Hepatocyte (in vitro differentiated cells): Measurements from ENCODE around the gene SAMD13. TPM values are rescaled to one million over a fixed set of nuclear protein-coding genes. Genes with fewer than 3 reads are reported as not detected.
A peak's percentile ranks its signal among the peaks of the same experiment; 100 is the strongest.

ENCODE experiments used
- DNase-seq: peaks from one replicate; pipeline ENCODE4 v3.0.0-alpha.2; 2016; ENCODE audit warnings: low spot score
- H2AFZ ChIP-seq: fragments of 200-600 bp; sonication (generic); 2 replicates; pipeline ENCODE4 v1.6.0; 2016; ENCODE audit warnings: antibody characterized with exemption, mild to moderate bottlenecking
- H3K27ac ChIP-seq: fragments of 200-600 bp; sonication (generic); 2 replicates; pipeline ENCODE4 v1.5.1; 2016; ENCODE audit warnings: mild to moderate bottlenecking
- H3K27me3 ChIP-seq: fragments of 200-600 bp; sonication (generic); 2 replicates; pipeline ENCODE4 v1.6.1; 2016
- H3K36me3 ChIP-seq: fragments of 200-600 bp; sonication (generic); replicated peaks from 2 replicates; pipeline ENCODE4 v1.5.1; 2016; ENCODE audit warnings: low read depth; ENCODE audit not compliant: insufficient read depth
- H3K4me1 ChIP-seq: fragments of 200-600 bp; sonication (generic); 2 replicates; pipeline ENCODE4 v1.5.1; 2016; ENCODE audit warnings: mild to moderate bottlenecking, moderate library complexity; ENCODE audit not compliant: insufficient read depth
- H3K4me2 ChIP-seq: fragments of 200-600 bp; sonication (generic); 2 replicates; pipeline ENCODE4 v1.6.0; 2016
- H3K4me3 ChIP-seq: fragments of 200-600 bp; sonication (generic); 2 replicates; pipeline ENCODE4 v1.5.1; 2016; ENCODE audit warnings: mild to moderate bottlenecking
- H3K79me2 ChIP-seq: fragments of 200-600 bp; sonication (generic); 2 replicates; pipeline ENCODE4 v1.6.0; 2017; ENCODE audit warnings: mild to moderate bottlenecking
- H3K9me2 ChIP-seq: fragments of 200-600 bp; sonication (generic); replicated peaks from 2 replicates; pipeline ENCODE4 v1.6.0; 2017; ENCODE audit warnings: mild to moderate bottlenecking; ENCODE audit not compliant: insufficient read depth
- H3K9me3 ChIP-seq: fragments of 200-600 bp; sonication (generic); 2 replicates; pipeline ENCODE4 v1.5.1; 2016; ENCODE audit warnings: low read depth, mild to moderate bottlenecking
- H4K20me1 ChIP-seq: fragments of 200-600 bp; sonication (generic); 2 replicates; pipeline ENCODE4 v1.6.0; 2016; ENCODE audit warnings: mild to moderate bottlenecking; ENCODE audit not compliant: insufficient read depth, poor library complexity, severe bottlenecking
- CTCF ChIP-seq: fragments of 200-600 bp; sonication (generic); IDR thresholded peaks from 2 replicates; pipeline ENCODE4 v1.5.1; 2016; ENCODE audit warnings: antibody characterized with exemption, mild to moderate bottlenecking; ENCODE audit not compliant: poor library complexity
- EZH2 ChIP-seq: fragments of 200-600 bp; sonication (generic); IDR thresholded peaks from 2 replicates; pipeline ENCODE4 v1.6.1; 2016; ENCODE audit warnings: antibody characterized with exemption, mild to moderate bottlenecking, borderline replicate concordance
- EZH2phosphoT487 ChIP-seq: fragments of 200-600 bp; sonication (generic); IDR thresholded peaks from one replicate; pipeline ENCODE4 v1.6.1; 2018; ENCODE audit warnings: antibody characterized with exemption, mild to moderate bottlenecking, low read depth, moderate library complexity; ENCODE audit not compliant: unreplicated experiment, severe bottlenecking
- WGBS: methylation state at CpG from one replicate; pipeline ENCODE4 v1.1.6; 2016; ENCODE audit warnings: low lambda C conversion rate; ENCODE audit errors: missing lambda C conversion rate; 5-methylcytosine and 5-hydroxymethylcytosine counted together
- polyA plus RNA-seq: library from polyadenylated mRNA; unstranded; fragments of >200 nt; fragmentation: Nextera tagmentation; extraction: Ambion mirVana; gene quantifications from 2 replicates; pipeline ENCODE4 v1.2.1, GENCODE V29; 2016
- total RNA-seq: library from RNA; depleted of rRNA; stranded (reverse); fragments of >200 nt; gene quantifications from 2 replicates; pipeline ENCODE4 v1.2.3, GENCODE V29; 2014

The SAMD13 gene
- total and polyA plus RNA-seq, 2 experiments from 2014 or later = 0.88 to 2.4 TPM

- no peaks in the 10 kb centered on the region for H3K9me2 ChIP-seq
- no peaks in the 10 kb centered on the region for H3K36me3 ChIP-seq
- H3K27ac ChIP-seq = no peak overlapping the region
- H2AFZ ChIP-seq = no peak overlapping the region
- H4K20me1 ChIP-seq = no peaks in the 10 kb centered on the region
- DNase-seq = no peak
- TF ChIP-seq CTCF = no peak
- no peaks in the 10 kb centered on the region for H3K27me3 ChIP-seq
- WGBS = 94% methylated on average over 1 of the region's 1 CpG
- no peaks in the 10 kb centered on the region for H3K9me3 ChIP-seq
- no peak overlapping the region for H3K4me2 ChIP-seq
- H3K79me2 ChIP-seq = no peaks in the 10 kb centered on the region
- no peaks in the 10 kb centered on the region for H3K4me1 ChIP-seq
- H3K4me3 ChIP-seq = no peak overlapping the region
Measured at GRCh38 chr1:84344286-84344685, 42.8 kb downstream of the SAMD13 start.

- no peak overlapping the region for H3K4me3 ChIP-seq
- H3K36me3 ChIP-seq = no peaks in the 10 kb centered on the region
- no peak for TF ChIP-seq CTCF
- no peak for TF ChIP-seq EZH2
- TF ChIP-seq EZH2phosphoT487 = no peak
- no peaks in the 10 kb centered on the region for H3K27me3 ChIP-seq
- no peaks in the 10 kb centered on the region for H3K9me2 ChIP-seq
- no peak overlapping the region for H3K27ac ChIP-seq
- no peak overlapping the region for H3K4me2 ChIP-seq
- no peak overlapping the region for H2AFZ ChIP-seq
- 95% methylated on average over 2 of the region's 2 CpGs for WGBS
- H3K9me3 ChIP-seq = no peaks in the 10 kb centered on the region
- no peaks in the 10 kb centered on the region for H3K4me1 ChIP-seq
- no peak for DNase-seq
- no peaks in the 10 kb centered on the region for H3K79me2 ChIP-seq
- no peaks in the 10 kb centered on the region for H4K20me1 ChIP-seq
Measured at GRCh38 chr1:84345220-84345619, 43.7 kb downstream of the SAMD13 start.

GRCh38 chr1:84347271-84347931 is 45.9 kb downstream of the SAMD13 start:
- 65% methylated on average over 6 of the region's 6 CpGs for WGBS
- Histone ChIP-seq H3K9me3 (no peaks in the 10 kb centered on the region), H3K4me2 (peak overlapping the region; percentile 17), H4K20me1 (no peaks in the 10 kb centered on the region), H3K36me3 (no peaks in the 10 kb centered on the region), H3K27ac (peak overlapping the region; percentile 12), H3K79me2 (no peaks in the 10 kb centered on the region), H3K9me2 (no peaks in the 10 kb centered on the region), H2AFZ (peak overlapping the region; percentile 35), H3K27me3 (no peaks in the 10 kb centered on the region), H3K4me3 (no peak overlapping the region), H3K4me1 (no peaks in the 10 kb centered on the region)
- TF ChIP-seq CTCF (no peak), EZH2phosphoT487 (no peak), EZH2 (no peak)
- DNase-seq = no peak

GRCh38 chr1:84347932-84348555 is 46.5 kb downstream of the SAMD13 start:
- 84% methylated on average over 11 of the region's 11 CpGs for WGBS
- no peak overlapping the region for H3K4me2 ChIP-seq
- peak overlapping the region; percentile 35 for H2AFZ ChIP-seq
- H3K79me2 ChIP-seq = no peaks in the 10 kb centered on the region
- H3K27me3 ChIP-seq = no peaks in the 10 kb centered on the region
- no peak overlapping the region for H3K4me3 ChIP-seq
- TF ChIP-seq EZH2 = no peak
- no peak for TF ChIP-seq EZH2phosphoT487
- TF ChIP-seq CTCF = no peak
- H3K9me2 ChIP-seq = no peaks in the 10 kb centered on the region
- no peaks in the 10 kb centered on the region for H4K20me1 ChIP-seq
- H3K9me3 ChIP-seq = no peaks in the 10 kb centered on the region
- peak overlapping the region; percentile 12 for H3K27ac ChIP-seq
- DNase-seq = no peak
- H3K36me3 ChIP-seq = no peaks in the 10 kb centered on the region
- H3K4me1 ChIP-seq = no peaks in the 10 kb centered on the region
